ENCODE data around the gene PDE1C.

DNA sequence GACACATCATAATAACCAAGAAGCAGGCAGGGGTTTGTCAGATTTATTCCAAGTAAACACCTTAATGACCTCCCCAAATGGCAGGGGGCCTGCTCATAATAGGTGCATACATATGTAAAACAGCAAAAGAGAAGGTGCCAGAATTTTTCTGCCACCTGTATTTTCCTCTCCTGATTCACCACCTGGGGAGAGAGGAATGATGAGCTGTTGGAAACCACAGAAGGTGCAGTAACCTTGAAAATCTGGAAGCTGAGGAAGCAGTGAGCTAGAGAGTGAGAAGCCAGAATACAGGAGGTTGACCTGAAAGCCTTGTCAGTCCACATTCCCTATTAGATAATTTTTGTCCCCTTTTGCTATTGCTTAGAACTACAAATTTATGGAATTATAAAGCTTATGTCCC, 46.2 kb upstream of the PDE1C start:
- no peak for TF ChIP-seq POLR2AphosphoS5 (IDR thresholded peaks at IDR 0.05; ENCODE audit: low read depth, low read length)
- TF ChIP-seq, protein P1, sequence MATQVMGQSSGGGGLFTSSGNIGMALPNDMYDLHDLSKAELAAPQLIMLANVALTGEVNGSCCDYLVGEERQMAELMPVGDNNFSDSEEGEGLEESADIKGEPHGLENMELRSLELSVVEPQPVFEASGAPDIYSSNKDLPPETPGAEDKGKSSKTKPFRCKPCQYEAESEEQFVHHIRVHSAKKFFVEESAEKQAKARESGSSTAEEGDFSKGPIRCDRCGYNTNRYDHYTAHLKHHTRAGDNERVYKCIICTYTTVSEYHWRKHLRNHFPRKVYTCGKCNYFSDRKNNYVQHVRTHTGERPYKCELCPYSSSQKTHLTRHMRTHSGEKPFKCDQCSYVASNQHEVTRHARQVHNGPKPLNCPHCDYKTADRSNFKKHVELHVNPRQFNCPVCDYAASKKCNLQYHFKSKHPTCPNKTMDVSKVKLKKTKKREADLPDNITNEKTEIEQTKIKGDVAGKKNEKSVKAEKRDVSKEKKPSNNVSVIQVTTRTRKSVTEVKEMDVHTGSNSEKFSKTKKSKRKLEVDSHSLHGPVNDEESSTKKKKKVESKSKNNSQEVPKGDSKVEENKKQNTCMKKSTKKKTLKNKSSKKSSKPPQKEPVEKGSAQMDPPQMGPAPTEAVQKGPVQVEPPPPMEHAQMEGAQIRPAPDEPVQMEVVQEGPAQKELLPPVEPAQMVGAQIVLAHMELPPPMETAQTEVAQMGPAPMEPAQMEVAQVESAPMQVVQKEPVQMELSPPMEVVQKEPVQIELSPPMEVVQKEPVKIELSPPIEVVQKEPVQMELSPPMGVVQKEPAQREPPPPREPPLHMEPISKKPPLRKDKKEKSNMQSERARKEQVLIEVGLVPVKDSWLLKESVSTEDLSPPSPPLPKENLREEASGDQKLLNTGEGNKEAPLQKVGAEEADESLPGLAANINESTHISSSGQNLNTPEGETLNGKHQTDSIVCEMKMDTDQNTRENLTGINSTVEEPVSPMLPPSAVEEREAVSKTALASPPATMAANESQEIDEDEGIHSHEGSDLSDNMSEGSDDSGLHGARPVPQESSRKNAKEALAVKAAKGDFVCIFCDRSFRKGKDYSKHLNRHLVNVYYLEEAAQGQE (IDR thresholded peaks at IDR 0.05; ENCODE audit: insufficient read depth in 1 of 2, low read depth in 2 of 2, low read length in 2 of 2), result no peak
